Prostate gland (tissue), 2 donors: Measurements from ENCODE around the gene ECE1.

Source experiments
- POLR2A ChIP-seq: fragments of 450-650 bp; IDR thresholded peaks from one replicate; pipeline ENCODE4 v1.6.1; 2016; ENCODE audit warnings: antibody characterized with exemption, mild to moderate bottlenecking
- POLR2AphosphoS5 ChIP-seq: sonication (generic); formaldehyde crosslinking; IDR thresholded peaks from one replicate; pipeline ENCODE4 v1.6.1; 2017; ENCODE audit warnings: antibody characterized with exemption
- TF ChIP-seq, protein P1 (sequence below), 4 experiments: fragments of 200-600 bp in 2 of 4; fragments of 450-650 bp in 2 of 4; sonication (generic) in 2 of 4; IDR thresholded peaks; 1 replicate in 3 of 4; 2 replicates in 1 of 4; pipeline ENCODE4 v1.5.1; 2016 to 2019; ENCODE audit warnings: antibody characterized with exemption in 4 of 4, mild to moderate bottlenecking in 2 of 4, moderate library complexity in 2 of 4

DNA sequence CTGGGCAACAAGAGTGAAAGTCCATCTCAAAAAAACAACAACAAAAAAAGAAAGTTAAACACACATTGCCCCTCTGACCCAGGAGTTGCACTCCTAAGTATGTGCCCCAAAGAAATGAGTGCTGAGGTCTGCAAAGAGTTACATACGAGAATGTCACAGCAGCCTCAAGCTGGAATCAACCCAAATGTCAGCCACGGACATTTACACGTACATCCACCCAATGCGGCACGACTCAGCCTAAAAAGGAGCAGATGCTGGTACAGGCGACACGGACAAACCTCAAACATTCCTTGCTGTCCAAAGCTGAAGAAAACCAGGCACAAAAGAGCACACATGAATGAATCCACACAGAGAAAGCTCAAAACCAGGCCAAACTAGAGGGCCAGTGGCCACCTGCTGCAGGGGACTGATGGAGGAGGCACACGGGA, 46.8 kb upstream of the ECE1 start:
- TF ChIP-seq, protein P1, sequence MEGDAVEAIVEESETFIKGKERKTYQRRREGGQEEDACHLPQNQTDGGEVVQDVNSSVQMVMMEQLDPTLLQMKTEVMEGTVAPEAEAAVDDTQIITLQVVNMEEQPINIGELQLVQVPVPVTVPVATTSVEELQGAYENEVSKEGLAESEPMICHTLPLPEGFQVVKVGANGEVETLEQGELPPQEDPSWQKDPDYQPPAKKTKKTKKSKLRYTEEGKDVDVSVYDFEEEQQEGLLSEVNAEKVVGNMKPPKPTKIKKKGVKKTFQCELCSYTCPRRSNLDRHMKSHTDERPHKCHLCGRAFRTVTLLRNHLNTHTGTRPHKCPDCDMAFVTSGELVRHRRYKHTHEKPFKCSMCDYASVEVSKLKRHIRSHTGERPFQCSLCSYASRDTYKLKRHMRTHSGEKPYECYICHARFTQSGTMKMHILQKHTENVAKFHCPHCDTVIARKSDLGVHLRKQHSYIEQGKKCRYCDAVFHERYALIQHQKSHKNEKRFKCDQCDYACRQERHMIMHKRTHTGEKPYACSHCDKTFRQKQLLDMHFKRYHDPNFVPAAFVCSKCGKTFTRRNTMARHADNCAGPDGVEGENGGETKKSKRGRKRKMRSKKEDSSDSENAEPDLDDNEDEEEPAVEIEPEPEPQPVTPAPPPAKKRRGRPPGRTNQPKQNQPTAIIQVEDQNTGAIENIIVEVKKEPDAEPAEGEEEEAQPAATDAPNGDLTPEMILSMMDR (IDR thresholded peaks at IDR 0.05): no peak
- TF ChIP-seq POLR2A (no peak), POLR2AphosphoS5 (no peak)
